HL-60 (cell line): ENCODE data around the gene SELENOV.

Experiments
- CTCF ChIP-seq: IDR thresholded peaks from one replicate; pipeline ENCODE4 v1.5.1; 2011; ENCODE audit warnings: low read length, control low read depth, inconsistent platforms; ENCODE audit not compliant: insufficient read depth
- POLR2AphosphoS5 ChIP-seq: IDR thresholded peaks from 2 replicates; pipeline ENCODE4 v1.6.1; 2012; ENCODE audit warnings: low read depth

- TF ChIP-seq CTCF (no peak), POLR2AphosphoS5 (no peak)
Observed at GRCh38 chr19:39518458-39518857, 3.5 kb downstream of the SELENOV start.
